ENCODE data around the gene CST7. TPM values are rescaled to one million over a fixed set of nuclear protein-coding genes. Genes with fewer than 3 reads are reported as not detected.

Gene CST7
- total and polyA plus RNA-seq, 2 experiments from 2014 or later: not detected

DNA sequence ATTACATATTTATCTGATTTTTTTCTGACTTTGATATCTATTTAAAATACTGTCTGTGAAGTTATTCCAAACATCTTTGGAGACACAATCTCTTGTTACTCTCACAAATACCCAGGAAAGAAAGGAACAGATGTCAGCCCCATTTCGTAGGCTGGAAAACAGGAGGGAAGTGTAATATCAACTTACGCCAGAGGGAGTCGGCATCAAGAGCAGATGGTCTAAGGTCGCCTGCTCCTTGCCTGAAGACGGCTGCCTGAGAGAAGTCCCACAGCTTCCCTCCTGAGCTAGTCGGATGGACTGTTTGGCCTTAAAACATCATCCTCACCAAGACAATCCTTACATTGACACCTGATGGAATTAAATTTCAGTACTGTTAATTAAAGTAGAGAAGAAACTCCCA is 13.4 kb downstream of the CST7 start:
- DNase-seq (ENCODE audit: low spot score): no peak
- no peak; the same call in 2 of the 3 replicates for ATAC-seq
- H3K27me3 Mint-ChIP-seq (ENCODE audit: insufficient read depth, low read depth, poor library complexity): peaks cover 6% of the 10 kb centered on the region
- no peaks in the 10 kb centered on the region for H3K27me3 ChIP-seq (ENCODE audit: insufficient read depth)
- no peak overlapping the region for H2AFZ ChIP-seq
- no peak overlapping the region for H3K4me3 ChIP-seq
- H3K4me1 Mint-ChIP-seq: no peaks in the 10 kb centered on the region
- H3K27ac Mint-ChIP-seq: no peak overlapping the region
- H3K4me1 ChIP-seq (ENCODE audit: insufficient read depth): no peaks in the 10 kb centered on the region
- H3K27ac ChIP-seq (ENCODE audit: low read depth): no peak overlapping the region
- H3K4me3 Mint-ChIP-seq: no peak overlapping the region
- H3K9me2 ChIP-seq (ENCODE audit: insufficient read depth): no peaks in the 10 kb centered on the region
- no peaks in the 10 kb centered on the region for H3F3A ChIP-seq (replicated peaks; ENCODE audit: low read depth)
- H3K4me2 ChIP-seq: no peak overlapping the region
- peaks cover 7% of the 10 kb centered on the region for H3K36me3 ChIP-seq (ENCODE audit: insufficient read depth)
- no peaks in the 10 kb centered on the region for H3K79me2 ChIP-seq (replicated peaks; ENCODE audit: insufficient read depth)
- TF ChIP-seq EZH2 (IDR thresholded peaks at IDR 0.05; ENCODE audit: low read depth, unreplicated experiment): no peak
- TF ChIP-seq JUNB (IDR thresholded peaks at IDR 0.05; ENCODE audit: unreplicated experiment): no peak
- no peak for TF ChIP-seq NANOG (IDR thresholded peaks at IDR 0.05; ENCODE audit: borderline replicate concordance)
- H4K20me1 ChIP-seq (replicated peaks; ENCODE audit: insufficient read depth): no peaks in the 10 kb centered on the region; the same call in 1 of the 2 replicates
- peaks cover 35% of the 10 kb centered on the region for H3K36me3 Mint-ChIP-seq (ENCODE audit: low read depth)
- H3K9me3 Mint-ChIP-seq: no peaks in the 10 kb centered on the region; the same call in 2 of the 3 replicates

DNA sequence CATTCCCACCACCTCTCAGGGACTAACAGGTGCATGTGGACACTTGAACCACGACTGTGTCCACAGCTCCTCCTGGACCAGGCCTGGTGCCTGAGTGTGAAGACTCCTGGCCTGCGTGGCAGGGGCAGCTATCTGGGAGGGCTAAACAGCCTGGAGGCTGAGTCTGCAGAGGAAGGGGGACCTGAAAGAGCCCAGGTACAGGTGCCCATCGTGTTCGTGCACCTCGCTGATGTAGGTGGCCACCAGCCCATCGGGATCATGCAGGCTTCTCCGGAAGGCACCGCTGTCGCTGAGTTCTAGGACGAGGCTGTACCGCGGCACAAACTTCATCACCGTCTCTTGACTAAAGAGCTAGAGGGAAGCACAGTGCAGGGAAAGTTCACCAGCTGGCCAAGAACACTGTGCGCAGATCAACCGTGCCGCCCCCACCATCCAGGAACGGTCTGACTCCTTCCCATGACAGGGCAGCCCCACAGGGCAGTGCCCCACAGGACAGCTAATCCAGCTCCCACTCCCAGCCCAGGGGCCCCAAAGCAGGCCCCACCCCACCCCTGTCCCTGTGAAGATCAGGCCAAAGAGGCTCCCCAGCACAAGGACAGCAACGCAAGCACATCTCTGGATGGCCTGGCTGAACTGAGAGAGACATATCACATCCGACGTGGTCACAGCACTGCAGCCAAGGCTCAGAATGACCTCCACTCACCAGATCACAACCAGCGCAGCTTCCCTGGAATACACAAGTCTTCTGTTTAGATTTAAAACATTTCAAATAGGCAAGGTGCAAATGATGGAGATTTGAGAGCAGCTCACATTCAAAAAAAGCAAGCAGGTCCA is 14.8 kb downstream of the CST7 start:
- Histone ChIP-seq H3K4me2 (no peak overlapping the region), H2AFZ (no peak overlapping the region), H4K20me1 (replicated peaks; ENCODE audit: insufficient read depth) (no peaks in the 10 kb centered on the region; the same call in 1 of the 2 replicates), H3K4me3 (no peak overlapping the region), H3K36me3 (ENCODE audit: insufficient read depth) (peaks cover 11% of the 10 kb centered on the region), H3F3A (replicated peaks; ENCODE audit: low read depth) (no peaks in the 10 kb centered on the region), H3K79me2 (replicated peaks; ENCODE audit: insufficient read depth) (no peaks in the 10 kb centered on the region), H3K27ac (ENCODE audit: low read depth) (no peak overlapping the region), H3K9me2 (ENCODE audit: insufficient read depth) (no peaks in the 10 kb centered on the region), H3K4me1 (ENCODE audit: insufficient read depth) (no peaks in the 10 kb centered on the region), H3K27me3 (ENCODE audit: insufficient read depth) (no peaks in the 10 kb centered on the region)
- Mint-ChIP-seq H3K27me3 (ENCODE audit: insufficient read depth, low read depth, poor library complexity) (peaks cover 6% of the 10 kb centered on the region), H3K4me1 (no peaks in the 10 kb centered on the region), H3K4me3 (no peak overlapping the region), H3K36me3 (ENCODE audit: low read depth) (peaks cover 47% of the 10 kb centered on the region), H3K9me3 (no peaks in the 10 kb centered on the region; the same call in 2 of the 3 replicates), H3K27ac (no peak overlapping the region)
- DNase-seq (ENCODE audit: low spot score): no peak
- no peak for ATAC-seq
- TF ChIP-seq EZH2 (IDR thresholded peaks at IDR 0.05; ENCODE audit: low read depth, unreplicated experiment): no peak
- TF ChIP-seq, protein P1, sequence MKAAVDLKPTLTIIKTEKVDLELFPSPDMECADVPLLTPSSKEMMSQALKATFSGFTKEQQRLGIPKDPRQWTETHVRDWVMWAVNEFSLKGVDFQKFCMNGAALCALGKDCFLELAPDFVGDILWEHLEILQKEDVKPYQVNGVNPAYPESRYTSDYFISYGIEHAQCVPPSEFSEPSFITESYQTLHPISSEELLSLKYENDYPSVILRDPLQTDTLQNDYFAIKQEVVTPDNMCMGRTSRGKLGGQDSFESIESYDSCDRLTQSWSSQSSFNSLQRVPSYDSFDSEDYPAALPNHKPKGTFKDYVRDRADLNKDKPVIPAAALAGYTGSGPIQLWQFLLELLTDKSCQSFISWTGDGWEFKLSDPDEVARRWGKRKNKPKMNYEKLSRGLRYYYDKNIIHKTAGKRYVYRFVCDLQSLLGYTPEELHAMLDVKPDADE (IDR thresholded peaks at IDR 0.05): no peak
- no peak for TF ChIP-seq NANOG (IDR thresholded peaks at IDR 0.05; ENCODE audit: borderline replicate concordance)
- TF ChIP-seq, protein P2, sequence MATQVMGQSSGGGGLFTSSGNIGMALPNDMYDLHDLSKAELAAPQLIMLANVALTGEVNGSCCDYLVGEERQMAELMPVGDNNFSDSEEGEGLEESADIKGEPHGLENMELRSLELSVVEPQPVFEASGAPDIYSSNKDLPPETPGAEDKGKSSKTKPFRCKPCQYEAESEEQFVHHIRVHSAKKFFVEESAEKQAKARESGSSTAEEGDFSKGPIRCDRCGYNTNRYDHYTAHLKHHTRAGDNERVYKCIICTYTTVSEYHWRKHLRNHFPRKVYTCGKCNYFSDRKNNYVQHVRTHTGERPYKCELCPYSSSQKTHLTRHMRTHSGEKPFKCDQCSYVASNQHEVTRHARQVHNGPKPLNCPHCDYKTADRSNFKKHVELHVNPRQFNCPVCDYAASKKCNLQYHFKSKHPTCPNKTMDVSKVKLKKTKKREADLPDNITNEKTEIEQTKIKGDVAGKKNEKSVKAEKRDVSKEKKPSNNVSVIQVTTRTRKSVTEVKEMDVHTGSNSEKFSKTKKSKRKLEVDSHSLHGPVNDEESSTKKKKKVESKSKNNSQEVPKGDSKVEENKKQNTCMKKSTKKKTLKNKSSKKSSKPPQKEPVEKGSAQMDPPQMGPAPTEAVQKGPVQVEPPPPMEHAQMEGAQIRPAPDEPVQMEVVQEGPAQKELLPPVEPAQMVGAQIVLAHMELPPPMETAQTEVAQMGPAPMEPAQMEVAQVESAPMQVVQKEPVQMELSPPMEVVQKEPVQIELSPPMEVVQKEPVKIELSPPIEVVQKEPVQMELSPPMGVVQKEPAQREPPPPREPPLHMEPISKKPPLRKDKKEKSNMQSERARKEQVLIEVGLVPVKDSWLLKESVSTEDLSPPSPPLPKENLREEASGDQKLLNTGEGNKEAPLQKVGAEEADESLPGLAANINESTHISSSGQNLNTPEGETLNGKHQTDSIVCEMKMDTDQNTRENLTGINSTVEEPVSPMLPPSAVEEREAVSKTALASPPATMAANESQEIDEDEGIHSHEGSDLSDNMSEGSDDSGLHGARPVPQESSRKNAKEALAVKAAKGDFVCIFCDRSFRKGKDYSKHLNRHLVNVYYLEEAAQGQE (IDR thresholded peaks at IDR 0.05; ENCODE audit: unreplicated experiment): no peak
- no peak for TF ChIP-seq JUNB (IDR thresholded peaks at IDR 0.05; ENCODE audit: unreplicated experiment)
- no peak for TF ChIP-seq ZNF114 (CRISPR knock-in tag; IDR thresholded peaks at IDR 0.05)
- TF ChIP-seq, protein P3, sequence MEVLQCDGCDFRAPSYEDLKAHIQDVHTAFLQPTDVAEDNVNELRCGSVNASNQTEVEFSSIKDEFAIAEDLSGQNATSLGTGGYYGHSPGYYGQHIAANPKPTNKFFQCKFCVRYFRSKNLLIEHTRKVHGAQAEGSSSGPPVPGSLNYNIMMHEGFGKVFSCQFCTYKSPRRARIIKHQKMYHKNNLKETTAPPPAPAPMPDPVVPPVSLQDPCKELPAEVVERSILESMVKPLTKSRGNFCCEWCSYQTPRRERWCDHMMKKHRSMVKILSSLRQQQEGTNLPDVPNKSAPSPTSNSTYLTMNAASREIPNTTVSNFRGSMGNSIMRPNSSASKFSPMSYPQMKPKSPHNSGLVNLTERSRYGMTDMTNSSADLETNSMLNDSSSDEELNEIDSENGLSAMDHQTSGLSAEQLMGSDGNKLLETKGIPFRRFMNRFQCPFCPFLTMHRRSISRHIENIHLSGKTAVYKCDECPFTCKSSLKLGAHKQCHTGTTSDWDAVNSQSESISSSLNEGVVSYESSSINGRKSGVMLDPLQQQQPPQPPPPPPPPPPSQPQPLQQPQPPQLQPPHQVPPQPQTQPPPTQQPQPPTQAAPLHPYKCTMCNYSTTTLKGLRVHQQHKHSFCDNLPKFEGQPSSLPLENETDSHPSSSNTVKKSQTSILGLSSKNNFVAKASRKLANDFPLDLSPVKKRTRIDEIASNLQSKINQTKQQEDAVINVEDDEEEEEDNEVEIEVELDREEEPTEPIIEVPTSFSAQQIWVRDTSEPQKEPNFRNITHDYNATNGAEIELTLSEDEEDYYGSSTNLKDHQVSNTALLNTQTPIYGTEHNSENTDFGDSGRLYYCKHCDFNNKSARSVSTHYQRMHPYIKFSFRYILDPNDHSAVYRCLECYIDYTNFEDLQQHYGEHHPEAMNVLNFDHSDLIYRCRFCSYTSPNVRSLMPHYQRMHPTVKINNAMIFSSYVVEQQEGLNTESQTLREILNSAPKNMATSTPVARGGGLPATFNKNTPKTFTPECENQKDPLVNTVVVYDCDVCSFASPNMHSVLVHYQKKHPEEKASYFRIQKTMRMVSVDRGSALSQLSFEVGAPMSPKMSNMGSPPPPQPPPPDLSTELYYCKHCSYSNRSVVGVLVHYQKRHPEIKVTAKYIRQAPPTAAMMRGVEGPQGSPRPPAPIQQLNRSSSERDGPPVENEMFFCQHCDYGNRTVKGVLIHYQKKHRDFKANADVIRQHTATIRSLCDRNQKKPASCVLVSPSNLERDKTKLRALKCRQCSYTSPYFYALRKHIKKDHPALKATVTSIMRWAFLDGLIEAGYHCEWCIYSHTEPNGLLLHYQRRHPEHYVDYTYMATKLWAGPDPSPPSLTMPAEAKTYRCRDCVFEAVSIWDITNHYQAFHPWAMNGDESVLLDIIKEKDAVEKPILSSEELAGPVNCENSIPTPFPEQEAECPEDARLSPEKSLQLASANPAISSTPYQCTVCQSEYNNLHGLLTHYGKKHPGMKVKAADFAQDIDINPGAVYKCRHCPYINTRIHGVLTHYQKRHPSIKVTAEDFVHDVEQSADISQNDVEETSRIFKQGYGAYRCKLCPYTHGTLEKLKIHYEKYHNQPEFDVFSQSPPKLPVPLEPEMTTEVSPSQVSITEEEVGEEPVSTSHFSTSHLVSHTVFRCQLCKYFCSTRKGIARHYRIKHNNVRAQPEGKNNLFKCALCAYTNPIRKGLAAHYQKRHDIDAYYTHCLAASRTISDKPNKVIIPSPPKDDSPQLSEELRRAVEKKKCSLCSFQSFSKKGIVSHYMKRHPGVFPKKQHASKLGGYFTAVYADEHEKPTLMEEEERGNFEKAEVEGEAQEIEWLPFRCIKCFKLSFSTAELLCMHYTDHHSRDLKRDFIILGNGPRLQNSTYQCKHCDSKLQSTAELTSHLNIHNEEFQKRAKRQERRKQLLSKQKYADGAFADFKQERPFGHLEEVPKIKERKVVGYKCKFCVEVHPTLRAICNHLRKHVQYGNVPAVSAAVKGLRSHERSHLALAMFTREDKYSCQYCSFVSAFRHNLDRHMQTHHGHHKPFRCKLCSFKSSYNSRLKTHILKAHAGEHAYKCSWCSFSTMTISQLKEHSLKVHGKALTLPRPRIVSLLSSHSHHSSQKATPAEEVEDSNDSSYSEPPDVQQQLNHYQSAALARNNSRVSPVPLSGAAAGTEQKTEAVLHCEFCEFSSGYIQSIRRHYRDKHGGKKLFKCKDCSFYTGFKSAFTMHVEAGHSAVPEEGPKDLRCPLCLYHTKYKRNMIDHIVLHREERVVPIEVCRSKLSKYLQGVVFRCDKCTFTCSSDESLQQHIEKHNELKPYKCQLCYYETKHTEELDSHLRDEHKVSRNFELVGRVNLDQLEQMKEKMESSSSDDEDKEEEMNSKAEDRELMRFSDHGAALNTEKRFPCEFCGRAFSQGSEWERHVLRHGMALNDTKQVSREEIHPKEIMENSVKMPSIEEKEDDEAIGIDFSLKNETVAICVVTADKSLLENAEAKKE (CRISPR knock-in tag; IDR thresholded peaks at IDR 0.05): no peak
- TF ChIP-seq STAT1 (IDR thresholded peaks at IDR 0.05; ENCODE audit: unreplicated experiment): no peak
- no peak for TF ChIP-seq CREB1 (CRISPR knock-in tag; IDR thresholded peaks at IDR 0.05; ENCODE audit: low read depth)
- TF ChIP-seq ZNF331 (CRISPR knock-in tag; IDR thresholded peaks at IDR 0.05; ENCODE audit: low read depth): no peak
